ENCODE measurements around the gene ACTG2. TPM values are rescaled to one million over a fixed set of nuclear protein-coding genes. Genes with fewer than 3 reads are reported as not detected.

Gene ACTG2
- total RNA-seq, 1 donor from 2014 or later: 13.7 TPM

DNA sequence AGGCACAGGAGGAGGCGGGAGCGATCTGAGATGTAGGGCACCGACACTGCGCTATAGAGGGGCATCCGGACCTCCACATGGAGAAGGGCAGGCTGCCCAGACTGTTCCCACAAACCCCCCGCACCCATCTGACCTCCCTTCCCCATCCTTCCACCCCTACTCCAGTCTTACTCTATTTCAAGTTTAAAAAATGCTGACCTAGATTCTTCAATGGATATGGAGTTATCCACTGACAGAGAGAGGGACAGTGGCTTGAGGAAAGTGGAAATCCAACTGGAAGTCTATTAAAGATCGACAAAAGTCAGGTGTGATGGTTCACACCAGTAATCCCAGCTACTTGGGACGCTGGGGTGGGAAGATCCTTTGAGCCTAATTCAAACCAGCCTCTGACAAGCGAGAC is 28.8 kb downstream of the ACTG2 start:
- H3K36me3 Mint-ChIP-seq: no peaks in the 10 kb centered on the region
- no peaks in the 10 kb centered on the region for H3K9me3 Mint-ChIP-seq
- H3K4me1 Mint-ChIP-seq (ENCODE audit: unreplicated experiment): peaks cover 7% of the 10 kb centered on the region
- no peak for DNase-seq (ENCODE audit: extremely low spot score, unreplicated experiment)
- no peak overlapping the region for H3K4me3 Mint-ChIP-seq
- TF ChIP-seq, protein P1, sequence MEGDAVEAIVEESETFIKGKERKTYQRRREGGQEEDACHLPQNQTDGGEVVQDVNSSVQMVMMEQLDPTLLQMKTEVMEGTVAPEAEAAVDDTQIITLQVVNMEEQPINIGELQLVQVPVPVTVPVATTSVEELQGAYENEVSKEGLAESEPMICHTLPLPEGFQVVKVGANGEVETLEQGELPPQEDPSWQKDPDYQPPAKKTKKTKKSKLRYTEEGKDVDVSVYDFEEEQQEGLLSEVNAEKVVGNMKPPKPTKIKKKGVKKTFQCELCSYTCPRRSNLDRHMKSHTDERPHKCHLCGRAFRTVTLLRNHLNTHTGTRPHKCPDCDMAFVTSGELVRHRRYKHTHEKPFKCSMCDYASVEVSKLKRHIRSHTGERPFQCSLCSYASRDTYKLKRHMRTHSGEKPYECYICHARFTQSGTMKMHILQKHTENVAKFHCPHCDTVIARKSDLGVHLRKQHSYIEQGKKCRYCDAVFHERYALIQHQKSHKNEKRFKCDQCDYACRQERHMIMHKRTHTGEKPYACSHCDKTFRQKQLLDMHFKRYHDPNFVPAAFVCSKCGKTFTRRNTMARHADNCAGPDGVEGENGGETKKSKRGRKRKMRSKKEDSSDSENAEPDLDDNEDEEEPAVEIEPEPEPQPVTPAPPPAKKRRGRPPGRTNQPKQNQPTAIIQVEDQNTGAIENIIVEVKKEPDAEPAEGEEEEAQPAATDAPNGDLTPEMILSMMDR (conservative IDR thresholded peaks at IDR 0.05): no peak
- H3K27ac Mint-ChIP-seq: peak overlapping the region; percentile 55
- peaks cover 35% of the 10 kb centered on the region for H3K27me3 Mint-ChIP-seq

DNA sequence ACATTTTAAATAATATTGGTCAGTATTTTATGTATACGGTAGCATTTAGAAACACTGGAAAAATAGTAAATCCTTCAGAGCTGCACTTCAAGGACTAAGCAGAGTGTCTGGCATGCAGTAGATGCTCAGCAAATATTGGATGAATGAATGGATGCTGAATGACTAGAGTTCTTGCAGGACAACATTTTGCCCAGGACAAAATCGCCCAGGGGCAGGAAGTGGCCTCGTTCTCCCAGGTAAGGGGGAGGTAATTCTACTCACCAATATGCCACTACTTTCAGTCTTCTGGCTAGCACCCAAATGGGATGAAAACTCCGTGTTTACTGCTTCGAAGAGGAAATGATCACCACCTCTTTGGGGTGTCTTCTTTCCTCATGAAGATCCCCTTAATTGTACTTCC is 29.9 kb downstream of the ACTG2 start:
- TF ChIP-seq, protein P1 (conservative IDR thresholded peaks at IDR 0.05): no peak
- H3K27me3 Mint-ChIP-seq: peaks cover 37% of the 10 kb centered on the region
- no peak for DNase-seq (ENCODE audit: extremely low spot score, unreplicated experiment)

DNA sequence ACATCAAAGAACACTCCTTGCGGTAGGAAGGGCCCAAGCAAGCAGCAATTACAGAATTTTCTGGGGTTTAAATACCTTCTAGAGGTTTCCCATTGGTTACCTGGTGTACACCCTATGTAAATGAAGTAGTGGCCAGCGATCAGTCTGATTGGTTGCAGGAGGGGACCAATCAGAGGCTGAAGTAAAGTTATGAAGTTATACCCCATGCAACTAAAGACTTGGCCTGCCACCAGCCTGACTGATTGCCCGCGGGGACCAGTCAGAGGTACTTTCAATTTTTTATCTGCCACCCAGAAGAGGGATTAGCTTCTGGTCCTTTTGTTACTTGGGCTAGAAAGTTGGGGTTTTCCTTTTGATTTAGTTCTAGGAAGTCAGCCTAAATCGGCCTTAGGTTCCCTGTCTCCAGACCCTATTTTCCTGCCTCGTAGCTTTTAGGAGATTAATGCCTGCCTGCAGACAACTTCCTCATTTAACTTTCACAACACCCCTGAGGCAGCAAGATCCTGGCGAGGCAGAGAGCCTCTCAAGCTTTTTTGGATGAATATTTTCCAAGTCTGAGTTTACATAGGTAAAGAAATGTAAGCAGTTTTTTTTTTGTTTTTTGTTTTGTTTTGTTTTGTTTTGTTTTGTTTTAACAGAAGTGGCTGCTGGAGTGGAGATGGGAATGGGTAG is 32.4 kb downstream of the ACTG2 start:
- peaks cover 34% of the 10 kb centered on the region for H3K27me3 Mint-ChIP-seq
- peak overlapping the region; percentile 92 for H3K4me3 Mint-ChIP-seq
- no peaks in the 10 kb centered on the region for H3K9me3 Mint-ChIP-seq
- no peak for DNase-seq (ENCODE audit: extremely low spot score, unreplicated experiment)
- TF ChIP-seq, protein P1 (conservative IDR thresholded peaks at IDR 0.05): no peak
- peak overlapping the region; percentile 100 for H3K27ac Mint-ChIP-seq
- peaks cover 33% of the 10 kb centered on the region for H3K4me1 Mint-ChIP-seq (ENCODE audit: unreplicated experiment)
- peaks cover 10% of the 10 kb centered on the region for H3K36me3 Mint-ChIP-seq

More for the DNA sequence above, 29.9 kb downstream of the ACTG2 start:
- peaks cover 10% of the 10 kb centered on the region for H3K4me1 Mint-ChIP-seq (ENCODE audit: unreplicated experiment)
- H3K36me3 Mint-ChIP-seq: no peaks in the 10 kb centered on the region
- H3K27ac Mint-ChIP-seq: no peak overlapping the region
- no peak overlapping the region for H3K4me3 Mint-ChIP-seq
- no peaks in the 10 kb centered on the region for H3K9me3 Mint-ChIP-seq

DNA sequence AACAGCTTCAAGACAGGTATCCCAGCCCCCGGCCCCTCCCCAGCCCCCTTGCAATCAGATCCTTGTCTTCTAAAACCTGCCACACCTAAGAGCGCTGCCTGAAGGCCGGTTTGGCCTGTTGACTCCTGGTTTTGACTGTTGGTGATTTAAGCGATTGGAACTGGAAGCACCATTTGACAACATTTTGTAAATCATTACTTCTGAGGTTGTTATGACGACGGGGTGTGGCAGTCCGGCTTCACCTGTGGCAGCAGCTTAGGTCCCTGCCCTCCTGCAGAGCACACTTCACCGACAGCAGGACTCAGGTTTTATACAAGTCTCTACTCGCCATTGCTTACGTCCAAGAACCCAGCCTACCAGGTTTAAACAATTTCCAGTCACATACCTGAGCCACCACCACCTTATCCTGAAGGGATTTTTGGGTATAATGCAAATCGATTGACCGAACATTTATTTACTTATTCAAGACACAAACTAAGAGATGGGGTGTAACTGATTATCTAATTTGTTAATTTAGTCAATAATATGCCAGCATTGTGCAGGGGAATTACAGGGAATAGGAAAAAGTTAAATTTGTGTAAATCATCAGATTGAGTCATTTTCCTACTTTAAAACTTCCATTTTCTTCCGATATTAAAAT is 33.2 kb downstream of the ACTG2 start:
- Mint-ChIP-seq H3K27ac (peak overlapping the region; percentile 100), H3K27me3 (peaks cover 28% of the 10 kb centered on the region), H3K4me3 (peak overlapping the region; percentile 92), H3K36me3 (peaks cover 10% of the 10 kb centered on the region), H3K9me3 (no peaks in the 10 kb centered on the region), H3K4me1 (ENCODE audit: unreplicated experiment) (peaks cover 33% of the 10 kb centered on the region)
- DNase-seq (ENCODE audit: extremely low spot score, unreplicated experiment): no peak
- TF ChIP-seq, protein P1 (conservative IDR thresholded peaks at IDR 0.05): no peak

DNA sequence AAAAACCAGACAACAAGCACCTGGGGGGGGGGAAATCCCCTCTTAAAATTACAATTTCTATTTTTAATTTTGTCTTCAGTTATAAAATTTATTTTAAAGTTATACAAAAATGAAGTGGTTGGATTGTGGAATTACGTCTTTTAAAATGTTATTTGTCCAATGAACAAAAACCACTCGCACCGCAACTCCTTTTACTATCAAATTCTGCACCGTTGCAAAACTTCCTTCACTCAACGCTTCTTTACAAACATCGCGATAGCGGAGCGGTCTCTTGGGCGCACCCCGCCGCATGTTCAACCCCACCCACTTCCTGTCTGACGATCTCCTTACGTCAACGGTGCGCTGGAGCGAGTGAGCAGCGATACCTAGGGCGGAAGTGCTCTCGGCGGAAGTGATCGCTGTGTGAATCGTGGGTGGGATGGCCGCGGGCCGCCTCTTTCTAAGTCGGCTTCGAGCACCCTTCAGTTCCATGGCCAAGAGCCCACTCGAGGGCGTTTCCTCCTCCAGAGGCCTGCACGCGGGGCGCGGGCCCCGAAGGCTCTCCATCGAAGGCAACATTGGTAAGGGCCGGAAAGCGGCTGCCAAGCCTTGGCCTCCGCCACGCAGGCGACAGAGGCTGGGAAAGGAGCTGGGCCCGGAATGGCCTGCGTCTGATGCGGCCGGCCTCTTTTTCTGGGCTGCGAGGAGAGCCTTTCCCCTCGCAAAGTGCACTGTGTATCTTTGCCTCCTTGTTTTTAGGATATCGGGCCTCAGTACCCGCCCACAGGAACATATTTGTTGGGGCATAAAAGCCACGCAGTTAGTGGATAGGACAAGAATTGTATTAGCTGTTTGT is 33.9 kb downstream of the ACTG2 start, which contains the start of gene DGUOK:
Gene DGUOK (plus strand): TSS at position 388 of the 835 bp plus-strand sequence. CDS start 31 bp downstream, at position 419.
- peak; percentile 94 for DNase-seq (ENCODE audit: extremely low spot score, unreplicated experiment)
- Mint-ChIP-seq H3K27ac (peak within 1 kb of the TSS; percentile 100), H3K4me3 (peak within 1 kb of the TSS; percentile 92), H3K9me3 (no peaks in the 10 kb centered on the region), H3K27me3 (peaks cover 24% of the 10 kb centered on the region), H3K4me1 (ENCODE audit: unreplicated experiment) (peaks cover 39% of the 10 kb centered on the region), H3K36me3 (peaks cover 13% of the 10 kb centered on the region)
- TF ChIP-seq, protein P1 (conservative IDR thresholded peaks at IDR 0.05): peak; percentile 41

All from type B pancreatic cell (in vitro differentiated cells).